Measurements from ENCODE around the gene LPXN.

Gene LPXN

GRCh38 chr11:58525037-58525614 is 50.5 kb downstream of the LPXN start:
- no peak for DNase-seq
- Histone ChIP-seq H3K79me1 (replicated peaks; ENCODE audit: low read length, poor library complexity, severe bottlenecking) (no peaks in the 10 kb centered on the region), H3K27me3 (ENCODE audit: control insufficient read depth in 1 of 2, insufficient read depth in 1 of 2, low read length in 2 of 2) (no peaks in the 10 kb centered on the region), H3K9ac (ENCODE audit: low read length) (peak overlapping the region; percentile 10), H3K18ac (ENCODE audit: low read depth in 1 of 2, low read length in 2 of 2) (no peak overlapping the region), H2AK5ac (ENCODE audit: low read length, severe bottlenecking) (no peak overlapping the region), H3K4me3 (ENCODE audit: insufficient read depth in 1 of 2, low read depth in 1 of 2, low read length in 2 of 2) (no peak overlapping the region), H2BK12ac (ENCODE audit: low read length in 2 of 2) (no peak overlapping the region), H3K9me3 (ENCODE audit: control insufficient read depth, low read length) (no peaks in the 10 kb centered on the region), H3K4ac (ENCODE audit: low read depth in 1 of 2, low read length in 2 of 2) (no peak overlapping the region), H4K91ac (ENCODE audit: low read length) (no peak overlapping the region), H3K23ac (ENCODE audit: low read length in 2 of 2) (no peak overlapping the region), H2BK5ac (ENCODE audit: low read depth, low read length, poor library complexity, severe bottlenecking) (no peak overlapping the region), H3K14ac (ENCODE audit: low read length in 2 of 2) (no peak overlapping the region), H3K27ac (ENCODE audit: low read length, poor library complexity, severe bottlenecking) (no peak overlapping the region), H3K4me1 (ENCODE audit: control insufficient read depth, insufficient read depth, low read depth, low read length) (no peaks in the 10 kb centered on the region), H2AFZ (ENCODE audit: low read depth, low read length) (no peak overlapping the region), H2BK120ac (ENCODE audit: low read depth, low read length) (no peak overlapping the region), H3K36me3 (ENCODE audit: control insufficient read depth in 1 of 2, insufficient read depth in 2 of 2, low read depth in 1 of 2, low read length in 2 of 2) (peaks cover 12 to 47% of the 10 kb centered on the region in 2 experiments), H4K8ac (ENCODE audit: low read length) (no peak overlapping the region), H2BK15ac (ENCODE audit: low read depth, poor library complexity, severe bottlenecking) (no peak overlapping the region), H3K4me2 (ENCODE audit: low read length, poor library complexity, severe bottlenecking) (no peak overlapping the region)
- WGBS, result 65% methylated on average over 5 of the region's 6 CpGs

GRCh38 chr11:58524232-58525036 is 51.2 kb downstream of the LPXN start:
- Histone ChIP-seq H3K27ac (ENCODE audit: low read length, poor library complexity, severe bottlenecking) (no peak overlapping the region), H2AK5ac (ENCODE audit: low read length, severe bottlenecking) (no peak overlapping the region), H2BK120ac (ENCODE audit: low read depth, low read length) (no peak overlapping the region), H4K8ac (ENCODE audit: low read length) (no peak overlapping the region), H3K23ac (ENCODE audit: low read length in 2 of 2) (no peak overlapping the region), H3K14ac (ENCODE audit: low read length in 2 of 2) (no peak overlapping the region), H4K91ac (ENCODE audit: low read length) (no peak overlapping the region), H3K4me1 (ENCODE audit: control insufficient read depth, insufficient read depth, low read depth, low read length) (no peaks in the 10 kb centered on the region), H2BK12ac (ENCODE audit: low read length in 2 of 2) (no peak overlapping the region), H3K4me2 (ENCODE audit: low read length, poor library complexity, severe bottlenecking) (no peak overlapping the region), H3K36me3 (ENCODE audit: control insufficient read depth in 1 of 2, insufficient read depth in 2 of 2, low read depth in 1 of 2, low read length in 2 of 2) (peaks cover 6 to 41% of the 10 kb centered on the region in 2 experiments), H3K79me1 (replicated peaks; ENCODE audit: low read length, poor library complexity, severe bottlenecking) (no peaks in the 10 kb centered on the region), H3K9me3 (ENCODE audit: control insufficient read depth, low read length) (no peaks in the 10 kb centered on the region), H3K4ac (ENCODE audit: low read depth in 1 of 2, low read length in 2 of 2) (no peak overlapping the region), H3K27me3 (ENCODE audit: control insufficient read depth in 1 of 2, insufficient read depth in 1 of 2, low read length in 2 of 2) (peaks cover 0 to 3% of the 10 kb centered on the region in 2 experiments), H3K18ac (ENCODE audit: low read depth in 1 of 2, low read length in 2 of 2) (no peak overlapping the region), H2BK5ac (ENCODE audit: low read depth, low read length, poor library complexity, severe bottlenecking) (no peak overlapping the region), H2AFZ (ENCODE audit: low read depth, low read length) (peak overlapping the region; percentile 69), H3K4me3 (ENCODE audit: insufficient read depth in 1 of 2, low read depth in 1 of 2, low read length in 2 of 2) (peak overlapping the region in 1 of 2 experiments; percentile 5), H2BK15ac (ENCODE audit: low read depth, poor library complexity, severe bottlenecking) (no peak overlapping the region), H3K9ac (ENCODE audit: low read length) (peak overlapping the region; percentile 10)
- WGBS, result 28% methylated on average over 5 of the region's 7 CpGs
- peak; percentile 75 for DNase-seq

- DNase-seq, result peak; percentile 65
- no peak overlapping the region for H3K4me2 ChIP-seq (ENCODE audit: low read length, poor library complexity, severe bottlenecking)
- no peak overlapping the region for H3K18ac ChIP-seq (ENCODE audit: low read depth in 1 of 2, low read length in 2 of 2)
- no peaks in the 10 kb centered on the region for H3K79me1 ChIP-seq (replicated peaks; ENCODE audit: low read length, poor library complexity, severe bottlenecking)
- no peak overlapping the region for H2BK12ac ChIP-seq (ENCODE audit: low read length in 2 of 2)
- H3K27me3 ChIP-seq (ENCODE audit: control insufficient read depth in 1 of 2, insufficient read depth in 1 of 2, low read length in 2 of 2), result peaks cover 0 to 24% of the 10 kb centered on the region in 2 experiments
- H4K8ac ChIP-seq (ENCODE audit: low read length), result no peak overlapping the region
- no peak overlapping the region for H3K27ac ChIP-seq (ENCODE audit: low read length, poor library complexity, severe bottlenecking)
- no peak overlapping the region for H2BK120ac ChIP-seq (ENCODE audit: low read depth, low read length)
- H3K9ac ChIP-seq (ENCODE audit: low read length), result peak overlapping the region; percentile 51
- H3K14ac ChIP-seq (ENCODE audit: low read length in 2 of 2), result no peak overlapping the region
- H2AFZ ChIP-seq (ENCODE audit: low read depth, low read length), result no peak overlapping the region
- no peak overlapping the region for H2AK5ac ChIP-seq (ENCODE audit: low read length, severe bottlenecking)
- no peak overlapping the region for H2BK15ac ChIP-seq (ENCODE audit: low read depth, poor library complexity, severe bottlenecking)
- no peak overlapping the region for H3K23ac ChIP-seq (ENCODE audit: low read length in 2 of 2)
- H2BK5ac ChIP-seq (ENCODE audit: low read depth, low read length, poor library complexity, severe bottlenecking), result no peak overlapping the region
- H3K4ac ChIP-seq (ENCODE audit: low read depth in 1 of 2, low read length in 2 of 2), result no peak overlapping the region
- WGBS, result 35% methylated on average over 5 of the region's 5 CpGs
- H3K36me3 ChIP-seq (ENCODE audit: control insufficient read depth in 1 of 2, insufficient read depth in 2 of 2, low read depth in 1 of 2, low read length in 2 of 2), result peaks cover 0 to 3% of the 10 kb centered on the region in 2 experiments
- no peak overlapping the region for H4K91ac ChIP-seq (ENCODE audit: low read length)
- peaks cover 2% of the 10 kb centered on the region for H3K4me1 ChIP-seq (ENCODE audit: control insufficient read depth, insufficient read depth, low read depth, low read length)
- no peak overlapping the region for H3K4me3 ChIP-seq (ENCODE audit: insufficient read depth in 1 of 2, low read depth in 1 of 2, low read length in 2 of 2)
- no peaks in the 10 kb centered on the region for H3K9me3 ChIP-seq (ENCODE audit: control insufficient read depth, low read length)
Measured at GRCh38 chr11:58513747-58514367, 61.8 kb downstream of the LPXN start.

- Histone ChIP-seq H3K36me3 (ENCODE audit: control insufficient read depth in 1 of 2, insufficient read depth in 2 of 2, low read depth in 1 of 2, low read length in 2 of 2) (peaks cover 0 to 16% of the 10 kb centered on the region in 2 experiments), H2BK15ac (ENCODE audit: low read depth, poor library complexity, severe bottlenecking) (no peak overlapping the region), H2BK12ac (ENCODE audit: low read length in 2 of 2) (no peak overlapping the region), H3K23ac (ENCODE audit: low read length in 2 of 2) (no peak overlapping the region), H3K4me2 (ENCODE audit: low read length, poor library complexity, severe bottlenecking) (no peak overlapping the region), H4K8ac (ENCODE audit: low read length) (no peak overlapping the region), H3K4ac (ENCODE audit: low read depth in 1 of 2, low read length in 2 of 2) (no peak overlapping the region), H4K91ac (ENCODE audit: low read length) (no peak overlapping the region), H3K79me1 (replicated peaks; ENCODE audit: low read length, poor library complexity, severe bottlenecking) (no peaks in the 10 kb centered on the region), H2AK5ac (ENCODE audit: low read length, severe bottlenecking) (no peak overlapping the region), H3K4me3 (ENCODE audit: insufficient read depth in 1 of 2, low read depth in 1 of 2, low read length in 2 of 2) (no peak overlapping the region), H3K9me3 (ENCODE audit: control insufficient read depth, low read length) (no peaks in the 10 kb centered on the region), H2BK120ac (ENCODE audit: low read depth, low read length) (no peak overlapping the region), H3K18ac (ENCODE audit: low read depth in 1 of 2, low read length in 2 of 2) (no peak overlapping the region), H2AFZ (ENCODE audit: low read depth, low read length) (no peak overlapping the region), H3K14ac (ENCODE audit: low read length in 2 of 2) (no peak overlapping the region), H3K9ac (ENCODE audit: low read length) (no peak overlapping the region), H3K27ac (ENCODE audit: low read length, poor library complexity, severe bottlenecking) (no peak overlapping the region), H3K4me1 (ENCODE audit: control insufficient read depth, insufficient read depth, low read depth, low read length) (peaks cover 2% of the 10 kb centered on the region), H2BK5ac (ENCODE audit: low read depth, low read length, poor library complexity, severe bottlenecking) (no peak overlapping the region), H3K27me3 (ENCODE audit: control insufficient read depth in 1 of 2, insufficient read depth in 1 of 2, low read length in 2 of 2) (peaks cover 0 to 12% of the 10 kb centered on the region in 2 experiments)
- WGBS, result 88% methylated on average over 1 of the region's 3 CpGs
- no peak for DNase-seq
Measured at GRCh38 chr11:58511636-58512035, 64.0 kb downstream of the LPXN start.
